GM23338 (cell line): Measurements from ENCODE around the gene GCNT3. TPM values are rescaled to one million over a fixed set of nuclear protein-coding genes. Genes with fewer than 3 reads are reported as not detected.

ENCODE experiments used
- ATAC-seq: fragments of 200-7000 bp; cut with Tn5 transposase; 3 replicates; pipeline ENCODE4 v1.9.1; 2020
- DNase-seq: peaks from one replicate; pipeline ENCODE4 v3.0.0-alpha.2; 2015; ENCODE audit warnings: low spot score
- H2AFZ ChIP-seq: fragments of 200-600 bp; sonication (generic); 2 replicates; pipeline ENCODE4 v1.8.0; 2016; ENCODE audit warnings: antibody characterized with exemption, mild to moderate bottlenecking, moderate library complexity
- H3F3A ChIP-seq: fragments of 200-600 bp; sonication (generic); replicated peaks from 2 replicates; pipeline ENCODE4 v1.8.0; 2017; ENCODE audit warnings: antibody characterized with exemption, mixed run types, low read depth
- H3K27ac ChIP-seq: fragments of 200-600 bp; sonication (generic); 2 replicates; pipeline ENCODE4 v1.6.1; 2016; ENCODE audit warnings: low read depth
- H3K27me3 ChIP-seq: fragments of 200-600 bp; sonication (generic); 2 replicates; pipeline ENCODE4 v1.8.0; 2016; ENCODE audit warnings: mild to moderate bottlenecking, mixed run types, moderate library complexity; ENCODE audit not compliant: insufficient read depth
- H3K36me3 ChIP-seq: fragments of 200-600 bp; sonication (generic); 2 replicates; pipeline ENCODE4 v1.8.0; 2016; ENCODE audit warnings: mild to moderate bottlenecking; ENCODE audit not compliant: insufficient read depth
- H3K4me1 ChIP-seq: fragments of 200-600 bp; sonication (generic); 2 replicates; pipeline ENCODE4 v1.8.0; 2016; ENCODE audit warnings: mild to moderate bottlenecking, moderate library complexity; ENCODE audit not compliant: insufficient read depth
- H3K4me2 ChIP-seq: fragments of 200-600 bp; sonication (generic); 2 replicates; pipeline ENCODE4 v1.7.1; 2017; ENCODE audit warnings: mixed run types
- H3K4me3 ChIP-seq: fragments of 200-600 bp; sonication (generic); 2 replicates; pipeline ENCODE4 v1.6.1; 2016; ENCODE audit warnings: mixed run types
- H3K79me2 ChIP-seq: fragments of 200-600 bp; sonication (generic); replicated peaks from 2 replicates; pipeline ENCODE4 v1.8.0; 2017; ENCODE audit warnings: mild to moderate bottlenecking; ENCODE audit not compliant: insufficient read depth
- H3K9me2 ChIP-seq: fragments of 200-600 bp; sonication (generic); 2 replicates; pipeline ENCODE4 v1.8.0; 2017; ENCODE audit not compliant: insufficient read depth
- H4K20me1 ChIP-seq: fragments of 200-600 bp; sonication (generic); replicated peaks from 2 replicates; pipeline ENCODE4 v1.8.0; 2017; ENCODE audit warnings: mild to moderate bottlenecking; ENCODE audit not compliant: insufficient read depth
- H3K27ac Mint-ChIP-seq: 2 replicates; pipeline ENCODE4 v1.8.0; 2020; ENCODE audit warnings: inconsistent platforms, mild to moderate bottlenecking, moderate library complexity, mixed read lengths
- H3K27me3 Mint-ChIP-seq: 3 replicates; pipeline ENCODE4 v1.8.0; 2022; ENCODE audit warnings: low read depth, mild to moderate bottlenecking, moderate library complexity, mixed read lengths, inconsistent platforms; ENCODE audit not compliant: insufficient read depth, poor library complexity
- H3K36me3 Mint-ChIP-seq: 3 replicates; pipeline ENCODE4 v1.8.0; 2021; ENCODE audit warnings: low read depth, mild to moderate bottlenecking, inconsistent platforms, moderate library complexity, mixed read lengths
- H3K4me1 Mint-ChIP-seq: 3 replicates; pipeline ENCODE4 v1.8.0; 2020; ENCODE audit warnings: mild to moderate bottlenecking, inconsistent platforms, mixed read lengths
- H3K4me3 Mint-ChIP-seq: 3 replicates; pipeline ENCODE4 v1.8.0; 2021; ENCODE audit warnings: moderate library complexity, mild to moderate bottlenecking, inconsistent platforms, mixed read lengths
- H3K9me3 Mint-ChIP-seq: 3 replicates; pipeline ENCODE4 v1.8.0; 2020; ENCODE audit warnings: moderate library complexity, mild to moderate bottlenecking, inconsistent platforms, mixed read lengths
- EZH2 ChIP-seq: fragments of 200-600 bp; sonication (generic); IDR thresholded peaks from one replicate; pipeline ENCODE4 v1.8.0; 2017; ENCODE audit warnings: antibody characterized with exemption, mild to moderate bottlenecking, low read depth; ENCODE audit not compliant: unreplicated experiment
- EZH2phosphoT487 ChIP-seq: fragments of 200-600 bp; sonication (generic); IDR thresholded peaks from one replicate; pipeline ENCODE4 v1.8.1; 2018; ENCODE audit warnings: antibody characterized with exemption; ENCODE audit not compliant: unreplicated experiment
- JUNB ChIP-seq: IDR thresholded peaks from one replicate; pipeline ENCODE4 v1.6.1; 2016; ENCODE audit warnings: antibody characterized with exemption; ENCODE audit not compliant: unreplicated experiment
- STAT1 ChIP-seq: IDR thresholded peaks from one replicate; pipeline ENCODE4 v1.6.1; 2016; ENCODE audit warnings: antibody characterized with exemption; ENCODE audit not compliant: unreplicated experiment
- ZNF114 ChIP-seq: fragments of 250-450 bp; sonication (Bioruptor Pico); IDR thresholded peaks from 2 replicates; pipeline ENCODE4 v1.5.0; 2020; ENCODE audit warnings: mild to moderate bottlenecking, moderate library complexity
- ZNF331 ChIP-seq: fragments of 250-450 bp; sonication (Bioruptor Pico); IDR thresholded peaks from 2 replicates; pipeline ENCODE4 v1.5.0; 2020; ENCODE audit warnings: low read depth, mild to moderate bottlenecking, moderate library complexity
- polyA plus RNA-seq: library from polyadenylated mRNA; unstranded; fragments of >200 nt; fragmentation: Nextera tagmentation; extraction: Ambion mirVana; gene quantifications from 2 replicates; pipeline ENCODE4 v1.2.1, GENCODE V29; 2016
- total RNA-seq: library from RNA; depleted of rRNA; stranded (reverse); fragments of >200 nt; shearing (Covaris generic); gene quantifications from 2 replicates; pipeline ENCODE4 v1.2.3, GENCODE V29; 2014
- TF ChIP-seq, protein P1 (sequence below): IDR thresholded peaks from one replicate; pipeline ENCODE4 v1.6.1; 2018; ENCODE audit warnings: antibody characterized with exemption; ENCODE audit not compliant: unreplicated experiment
- TF ChIP-seq, protein P2 (sequence below): fragments of 250-450 bp; sonication (Bioruptor Pico); IDR thresholded peaks from 2 replicates; pipeline ENCODE4 v1.5.0; 2020; ENCODE audit warnings: mild to moderate bottlenecking, moderate library complexity

GCNT3 gene
- total and polyA plus RNA-seq, 2 experiments from 2014 or later: not detected

- Mint-ChIP-seq H3K4me1 (0 out of 3 replicates have a peak, but pooled peaks cover 2% of the 10 kb centered on the region), H3K36me3 (0 out of 3 replicates have a peak, but pooled peaks cover 4% of the 10 kb centered on the region), H3K27me3 (peaks cover 11% of the 10 kb centered on the region), H3K4me3 (no peak overlapping the region), H3K27ac (no peak overlapping the region), H3K9me3 (peaks cover 10% of the 10 kb centered on the region; the same call in 2 of the 3 replicates)
- ATAC-seq (no peak), DNase-seq (no peak)
- Histone ChIP-seq H2AFZ (no peak overlapping the region), H3K4me2 (no peak overlapping the region), H3F3A (no peaks in the 10 kb centered on the region), H3K4me1 (no peaks in the 10 kb centered on the region), H4K20me1 (no peaks in the 10 kb centered on the region), H3K27me3 (no peaks in the 10 kb centered on the region), H3K9me2 (no peaks in the 10 kb centered on the region), H3K36me3 (no peaks in the 10 kb centered on the region; the same call in 1 of the 2 replicates), H3K79me2 (no peaks in the 10 kb centered on the region), H3K4me3 (no peak overlapping the region), H3K27ac (no peak overlapping the region)
- TF ChIP-seq ZNF114 (no peak), ZNF331 (CRISPR knock-in tag) (no peak), STAT1 (no peak), EZH2phosphoT487 (no peak), EZH2 (no peak)
These were observed 14.9 kb upstream of the GCNT3 start for GRCh38 chr15:59596640-59597039.

DNA sequence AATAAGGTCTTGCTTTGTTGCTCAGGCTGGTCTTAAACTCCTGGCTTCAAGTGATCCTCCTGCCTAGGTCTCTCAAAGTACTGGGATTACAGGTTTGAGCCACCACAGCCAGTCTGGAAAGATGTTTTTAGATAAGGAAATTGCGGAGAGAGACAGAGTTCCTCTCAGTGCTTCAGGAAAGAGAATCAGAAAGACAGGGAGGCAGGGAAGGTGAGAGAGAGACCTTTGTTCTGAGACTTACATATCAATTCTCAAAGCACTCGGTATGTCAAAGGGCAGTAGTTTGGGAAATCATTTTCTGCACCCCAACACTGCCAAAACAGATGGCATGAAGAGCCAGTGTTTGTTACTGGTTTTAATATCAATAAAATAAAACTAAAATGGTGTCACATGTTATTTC is 13.1 kb upstream of the GCNT3 start:
- H2AFZ ChIP-seq: no peak overlapping the region
- H3K27ac ChIP-seq: no peak overlapping the region
- no peaks in the 10 kb centered on the region for H3K27me3 ChIP-seq
- no peaks in the 10 kb centered on the region for H3K79me2 ChIP-seq
- H3K27ac Mint-ChIP-seq: no peak overlapping the region
- 0 out of 3 replicates have a peak, but pooled peaks cover 2% of the 10 kb centered on the region for H3K4me1 Mint-ChIP-seq
- no peak for DNase-seq
- H3K4me2 ChIP-seq: no peak overlapping the region
- H3K4me3 Mint-ChIP-seq: no peak overlapping the region
- H3K36me3 Mint-ChIP-seq: 0 out of 3 replicates have a peak, but pooled peaks cover 4% of the 10 kb centered on the region
- peaks cover 10% of the 10 kb centered on the region; the same call in 2 of the 3 replicates for H3K9me3 Mint-ChIP-seq
- ATAC-seq: no peak
- H3K9me2 ChIP-seq: no peaks in the 10 kb centered on the region
- H3F3A ChIP-seq: no peaks in the 10 kb centered on the region
- peaks cover 11% of the 10 kb centered on the region for H3K27me3 Mint-ChIP-seq
- TF ChIP-seq, protein P1, sequence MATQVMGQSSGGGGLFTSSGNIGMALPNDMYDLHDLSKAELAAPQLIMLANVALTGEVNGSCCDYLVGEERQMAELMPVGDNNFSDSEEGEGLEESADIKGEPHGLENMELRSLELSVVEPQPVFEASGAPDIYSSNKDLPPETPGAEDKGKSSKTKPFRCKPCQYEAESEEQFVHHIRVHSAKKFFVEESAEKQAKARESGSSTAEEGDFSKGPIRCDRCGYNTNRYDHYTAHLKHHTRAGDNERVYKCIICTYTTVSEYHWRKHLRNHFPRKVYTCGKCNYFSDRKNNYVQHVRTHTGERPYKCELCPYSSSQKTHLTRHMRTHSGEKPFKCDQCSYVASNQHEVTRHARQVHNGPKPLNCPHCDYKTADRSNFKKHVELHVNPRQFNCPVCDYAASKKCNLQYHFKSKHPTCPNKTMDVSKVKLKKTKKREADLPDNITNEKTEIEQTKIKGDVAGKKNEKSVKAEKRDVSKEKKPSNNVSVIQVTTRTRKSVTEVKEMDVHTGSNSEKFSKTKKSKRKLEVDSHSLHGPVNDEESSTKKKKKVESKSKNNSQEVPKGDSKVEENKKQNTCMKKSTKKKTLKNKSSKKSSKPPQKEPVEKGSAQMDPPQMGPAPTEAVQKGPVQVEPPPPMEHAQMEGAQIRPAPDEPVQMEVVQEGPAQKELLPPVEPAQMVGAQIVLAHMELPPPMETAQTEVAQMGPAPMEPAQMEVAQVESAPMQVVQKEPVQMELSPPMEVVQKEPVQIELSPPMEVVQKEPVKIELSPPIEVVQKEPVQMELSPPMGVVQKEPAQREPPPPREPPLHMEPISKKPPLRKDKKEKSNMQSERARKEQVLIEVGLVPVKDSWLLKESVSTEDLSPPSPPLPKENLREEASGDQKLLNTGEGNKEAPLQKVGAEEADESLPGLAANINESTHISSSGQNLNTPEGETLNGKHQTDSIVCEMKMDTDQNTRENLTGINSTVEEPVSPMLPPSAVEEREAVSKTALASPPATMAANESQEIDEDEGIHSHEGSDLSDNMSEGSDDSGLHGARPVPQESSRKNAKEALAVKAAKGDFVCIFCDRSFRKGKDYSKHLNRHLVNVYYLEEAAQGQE: no peak
- TF ChIP-seq ZNF331 (CRISPR knock-in tag) (no peak), JUNB (no peak), ZNF114 (no peak), STAT1 (no peak), EZH2phosphoT487 (no peak)
- TF ChIP-seq, protein P2, sequence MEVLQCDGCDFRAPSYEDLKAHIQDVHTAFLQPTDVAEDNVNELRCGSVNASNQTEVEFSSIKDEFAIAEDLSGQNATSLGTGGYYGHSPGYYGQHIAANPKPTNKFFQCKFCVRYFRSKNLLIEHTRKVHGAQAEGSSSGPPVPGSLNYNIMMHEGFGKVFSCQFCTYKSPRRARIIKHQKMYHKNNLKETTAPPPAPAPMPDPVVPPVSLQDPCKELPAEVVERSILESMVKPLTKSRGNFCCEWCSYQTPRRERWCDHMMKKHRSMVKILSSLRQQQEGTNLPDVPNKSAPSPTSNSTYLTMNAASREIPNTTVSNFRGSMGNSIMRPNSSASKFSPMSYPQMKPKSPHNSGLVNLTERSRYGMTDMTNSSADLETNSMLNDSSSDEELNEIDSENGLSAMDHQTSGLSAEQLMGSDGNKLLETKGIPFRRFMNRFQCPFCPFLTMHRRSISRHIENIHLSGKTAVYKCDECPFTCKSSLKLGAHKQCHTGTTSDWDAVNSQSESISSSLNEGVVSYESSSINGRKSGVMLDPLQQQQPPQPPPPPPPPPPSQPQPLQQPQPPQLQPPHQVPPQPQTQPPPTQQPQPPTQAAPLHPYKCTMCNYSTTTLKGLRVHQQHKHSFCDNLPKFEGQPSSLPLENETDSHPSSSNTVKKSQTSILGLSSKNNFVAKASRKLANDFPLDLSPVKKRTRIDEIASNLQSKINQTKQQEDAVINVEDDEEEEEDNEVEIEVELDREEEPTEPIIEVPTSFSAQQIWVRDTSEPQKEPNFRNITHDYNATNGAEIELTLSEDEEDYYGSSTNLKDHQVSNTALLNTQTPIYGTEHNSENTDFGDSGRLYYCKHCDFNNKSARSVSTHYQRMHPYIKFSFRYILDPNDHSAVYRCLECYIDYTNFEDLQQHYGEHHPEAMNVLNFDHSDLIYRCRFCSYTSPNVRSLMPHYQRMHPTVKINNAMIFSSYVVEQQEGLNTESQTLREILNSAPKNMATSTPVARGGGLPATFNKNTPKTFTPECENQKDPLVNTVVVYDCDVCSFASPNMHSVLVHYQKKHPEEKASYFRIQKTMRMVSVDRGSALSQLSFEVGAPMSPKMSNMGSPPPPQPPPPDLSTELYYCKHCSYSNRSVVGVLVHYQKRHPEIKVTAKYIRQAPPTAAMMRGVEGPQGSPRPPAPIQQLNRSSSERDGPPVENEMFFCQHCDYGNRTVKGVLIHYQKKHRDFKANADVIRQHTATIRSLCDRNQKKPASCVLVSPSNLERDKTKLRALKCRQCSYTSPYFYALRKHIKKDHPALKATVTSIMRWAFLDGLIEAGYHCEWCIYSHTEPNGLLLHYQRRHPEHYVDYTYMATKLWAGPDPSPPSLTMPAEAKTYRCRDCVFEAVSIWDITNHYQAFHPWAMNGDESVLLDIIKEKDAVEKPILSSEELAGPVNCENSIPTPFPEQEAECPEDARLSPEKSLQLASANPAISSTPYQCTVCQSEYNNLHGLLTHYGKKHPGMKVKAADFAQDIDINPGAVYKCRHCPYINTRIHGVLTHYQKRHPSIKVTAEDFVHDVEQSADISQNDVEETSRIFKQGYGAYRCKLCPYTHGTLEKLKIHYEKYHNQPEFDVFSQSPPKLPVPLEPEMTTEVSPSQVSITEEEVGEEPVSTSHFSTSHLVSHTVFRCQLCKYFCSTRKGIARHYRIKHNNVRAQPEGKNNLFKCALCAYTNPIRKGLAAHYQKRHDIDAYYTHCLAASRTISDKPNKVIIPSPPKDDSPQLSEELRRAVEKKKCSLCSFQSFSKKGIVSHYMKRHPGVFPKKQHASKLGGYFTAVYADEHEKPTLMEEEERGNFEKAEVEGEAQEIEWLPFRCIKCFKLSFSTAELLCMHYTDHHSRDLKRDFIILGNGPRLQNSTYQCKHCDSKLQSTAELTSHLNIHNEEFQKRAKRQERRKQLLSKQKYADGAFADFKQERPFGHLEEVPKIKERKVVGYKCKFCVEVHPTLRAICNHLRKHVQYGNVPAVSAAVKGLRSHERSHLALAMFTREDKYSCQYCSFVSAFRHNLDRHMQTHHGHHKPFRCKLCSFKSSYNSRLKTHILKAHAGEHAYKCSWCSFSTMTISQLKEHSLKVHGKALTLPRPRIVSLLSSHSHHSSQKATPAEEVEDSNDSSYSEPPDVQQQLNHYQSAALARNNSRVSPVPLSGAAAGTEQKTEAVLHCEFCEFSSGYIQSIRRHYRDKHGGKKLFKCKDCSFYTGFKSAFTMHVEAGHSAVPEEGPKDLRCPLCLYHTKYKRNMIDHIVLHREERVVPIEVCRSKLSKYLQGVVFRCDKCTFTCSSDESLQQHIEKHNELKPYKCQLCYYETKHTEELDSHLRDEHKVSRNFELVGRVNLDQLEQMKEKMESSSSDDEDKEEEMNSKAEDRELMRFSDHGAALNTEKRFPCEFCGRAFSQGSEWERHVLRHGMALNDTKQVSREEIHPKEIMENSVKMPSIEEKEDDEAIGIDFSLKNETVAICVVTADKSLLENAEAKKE (CRISPR knock-in tag): no peak
- no peak overlapping the region for H3K4me3 ChIP-seq
- H4K20me1 ChIP-seq: no peaks in the 10 kb centered on the region
- H3K36me3 ChIP-seq: no peaks in the 10 kb centered on the region; the same call in 1 of the 2 replicates
- no peaks in the 10 kb centered on the region for H3K4me1 ChIP-seq
